H1 (cell line): ENCODE measurements around the gene ID2. TPM values are rescaled to one million over a fixed set of nuclear protein-coding genes. Genes with fewer than 3 reads are reported as not detected.

Experiments
- CTCF ChIA-PET: fragments of 300-600 bp; sonication (Branson Sonifier 250); formaldehyde crosslinking; loops from one replicate; lab custom pipeline; 2021; ENCODE audit not compliant: partially characterized antibody; lab: Charles Lee
- POLR2A ChIA-PET: fragments of 300-600 bp; sonication (Branson Sonifier 250); formaldehyde crosslinking; loops from one replicate; lab custom pipeline; 2021; ENCODE audit warnings: inconsistent platforms; ENCODE audit not compliant: partially characterized antibody; lab: Charles Lee
- DNase-seq, 2 experiments: peaks; one replicate each; pipeline versions ENCODE4 v3.0.0 to v3.0.0-alpha.2; 2010 to 2022; ENCODE audit warnings: low spot score in 2 of 2, low read depth in 1 of 2, mixed read lengths in 1 of 2
- FAIRE-seq: peaks from 2 replicates; lab custom pipeline; 2011; peaks lifted over from hg19 to GRCh38; lab: Jason Lieb, UNC
- H2AFZ ChIP-seq: 2 replicates; pipeline ENCODE4 v1.8.1; 2012; ENCODE audit warnings: low read length, inconsistent platforms
- H2AK5ac ChIP-seq: 2 replicates; pipeline ENCODE4 v1.6.1; 2013; ENCODE audit warnings: low read depth, low read length
- H2BK120ac ChIP-seq: replicated peaks from 2 replicates; pipeline ENCODE3; 2013; ENCODE audit warnings: low read depth, low read length, inconsistent platforms
- H2BK12ac ChIP-seq: 2 replicates; pipeline ENCODE4 v1.6.1; 2013; ENCODE audit warnings: low read depth, low read length
- H2BK15ac ChIP-seq: 2 replicates; pipeline ENCODE4 v1.6.1; 2013; ENCODE audit warnings: low read length
- H2BK20ac ChIP-seq: 2 replicates; pipeline ENCODE4 v1.6.1; 2013; ENCODE audit warnings: low read length
- H2BK5ac ChIP-seq: 2 replicates; pipeline ENCODE4 v1.6.1; 2013; ENCODE audit warnings: low read depth, low read length
- H3K14ac ChIP-seq: 2 replicates; pipeline ENCODE4 v1.6.1; 2013; ENCODE audit warnings: inconsistent platforms; ENCODE audit not compliant: insufficient read length
- H3K18ac ChIP-seq: 2 replicates; pipeline ENCODE4 v1.6.1; 2013; ENCODE audit warnings: low read length; ENCODE audit errors: extremely low read depth
- H3K23ac ChIP-seq: 2 replicates; pipeline ENCODE4 v1.6.1; 2013; ENCODE audit warnings: inconsistent platforms; ENCODE audit not compliant: insufficient read length
- H3K23me2 ChIP-seq: 2 replicates; pipeline ENCODE4 v1.6.1; 2013; ENCODE audit warnings: low read depth, low read length
- H3K27ac ChIP-seq: 2 replicates; pipeline ENCODE4 v1.6.1; 2011; ENCODE audit warnings: low read depth, low read length, inconsistent platforms
- H3K27me3 ChIP-seq, 4 experiments: replicated peaks in 1 of 4; 1 replicate in 1 of 4; 2 replicates in 3 of 4; pipeline versions ENCODE4 v1.6.1 to v1.8.1; 2011 to 2013; ENCODE audit warnings: low read length in 3 of 4, mild to moderate bottlenecking in 3 of 4, inconsistent platforms in 2 of 4, mixed read lengths in 2 of 4, moderate library complexity in 1 of 4; ENCODE audit not compliant: control insufficient read depth in 3 of 4, insufficient read depth in 3 of 4; ENCODE audit errors: extremely low read depth in 1 of 4
- H3K36me3 ChIP-seq, 4 experiments: 2 replicates each; pipeline versions ENCODE4 v1.6.1 to v1.8.1; 2011 to 2013; ENCODE audit warnings: mild to moderate bottlenecking in 4 of 4, low read length in 3 of 4, moderate library complexity in 2 of 4, control low read depth in 1 of 4, inconsistent platforms in 1 of 4; ENCODE audit not compliant: insufficient read depth in 4 of 4, control insufficient read depth in 2 of 4
- H3K4ac ChIP-seq: replicated peaks from 2 replicates; pipeline ENCODE3; 2013; ENCODE audit warnings: low read length, low read depth, mixed read lengths, inconsistent platforms; ENCODE audit not compliant: insufficient read length
- H3K4me1 ChIP-seq, 4 experiments: replicated peaks in 1 of 4; 1 replicate in 1 of 4; 2 replicates in 3 of 4; pipeline versions ENCODE4 v1.6.1 to v1.8.1; 2011 to 2013; ENCODE audit warnings: low read length in 3 of 4, inconsistent platforms in 2 of 4, mixed read lengths in 1 of 4; ENCODE audit not compliant: insufficient read depth in 4 of 4, control insufficient read depth in 3 of 4
- H3K4me2 ChIP-seq, 2 experiments: 2 replicates each; pipeline versions ENCODE4 v1.6.1 to v1.8.1; 2011 to 2013; ENCODE audit warnings: low read depth in 2 of 2, low read length in 2 of 2, control low read depth in 1 of 2, inconsistent platforms in 1 of 2, mild to moderate bottlenecking in 1 of 2; ENCODE audit not compliant: insufficient read depth in 1 of 2
- H3K4me3 ChIP-seq, 4 experiments: fragments of 200-600, 300-600 bp in 1 of 4; sonication (generic), shearing (Covaris generic), sonication (Bioruptor Twin) in 1 of 4; 2 replicates each; pipeline versions ENCODE4 v1.5.1 to v1.8.1; 2011 to 2016; ENCODE audit warnings: low read length in 4 of 4, low read depth in 3 of 4, control low read depth in 2 of 4, inconsistent platforms in 2 of 4, mild to moderate bottlenecking in 2 of 4, mixed read lengths in 1 of 4, moderate library complexity in 1 of 4; ENCODE audit not compliant: insufficient read depth in 2 of 4; ENCODE audit errors: extremely low read depth in 1 of 4
- H3K56ac ChIP-seq: replicated peaks from 2 replicates; pipeline ENCODE3; 2013; ENCODE audit warnings: low read depth, mild to moderate bottlenecking, mixed read lengths, low read length, inconsistent platforms; ENCODE audit not compliant: insufficient read length
- H3K79me1 ChIP-seq: 2 replicates; pipeline ENCODE4 v1.6.1; 2013; ENCODE audit warnings: low read depth, low read length, control low read depth
- H3K79me2 ChIP-seq, 2 experiments: 2 replicates each; pipeline versions ENCODE4 v1.6.1 to v1.8.1; 2012 to 2013; ENCODE audit warnings: low read length in 2 of 2, mild to moderate bottlenecking in 2 of 2, inconsistent platforms in 1 of 2; ENCODE audit not compliant: insufficient read depth in 2 of 2, control insufficient read depth in 1 of 2
- H3K9ac ChIP-seq, 4 experiments: replicated peaks in 1 of 4; 1 replicate in 1 of 4; 2 replicates in 3 of 4; pipeline versions ENCODE4 v1.6.1 to v1.8.1; 2011 to 2013; ENCODE audit warnings: low read depth in 3 of 4, low read length in 3 of 4, control low read depth in 2 of 4, mild to moderate bottlenecking in 2 of 4, moderate library complexity in 2 of 4, inconsistent platforms in 1 of 4; ENCODE audit errors: extremely low read depth in 1 of 4
- H3K9me3 ChIP-seq, 2 experiments: 2 replicates each; pipeline versions ENCODE4 v1.6.1 to v1.8.1; 2012 to 2013; ENCODE audit warnings: mild to moderate bottlenecking in 2 of 2, moderate library complexity in 2 of 2, control low read depth in 1 of 2, inconsistent platforms in 1 of 2, low read depth in 1 of 2, low read length in 1 of 2, mixed read lengths in 1 of 2; ENCODE audit not compliant: insufficient read depth in 2 of 2
- H4K20me1 ChIP-seq, 2 experiments: replicated peaks in 1 of 2; 2 replicates each; pipeline versions ENCODE3 to v1.8.1; 2011 to 2013; ENCODE audit warnings: inconsistent platforms in 2 of 2, low read length in 2 of 2, mild to moderate bottlenecking in 1 of 2; ENCODE audit not compliant: insufficient read depth in 2 of 2, control insufficient read depth in 1 of 2
- H4K5ac ChIP-seq: 2 replicates; pipeline ENCODE4 v1.6.1; 2013; ENCODE audit warnings: low read length, low read depth, mixed read lengths, inconsistent platforms; ENCODE audit not compliant: insufficient read length
- H4K8ac ChIP-seq: 2 replicates; pipeline ENCODE4 v1.8.0; 2013; ENCODE audit warnings: mild to moderate bottlenecking, moderate library complexity, low read length, inconsistent platforms; ENCODE audit not compliant: insufficient read depth; ENCODE audit errors: extremely low read depth
- H4K91ac ChIP-seq: replicated peaks from 2 replicates; pipeline ENCODE3; 2013; ENCODE audit warnings: low read length, mixed read lengths, inconsistent platforms; ENCODE audit not compliant: insufficient read length
- BACH1 ChIP-seq: IDR thresholded peaks from 2 replicates; pipeline ENCODE4 v1.6.1; 2012; ENCODE audit warnings: low read length, improper control_type of control experiment
- CBX5 ChIP-seq: fragments of 300-800, 300-1000 bp; sonication (generic); IDR thresholded peaks from 2 replicates; pipeline ENCODE4 v1.7.1; 2016; ENCODE audit warnings: antibody characterized with exemption, low read length, low read depth
- CEBPB ChIP-seq: IDR thresholded peaks from 2 replicates; pipeline ENCODE4 v1.6.1; 2012; ENCODE audit warnings: low read depth, low read length
- EP300 ChIP-seq, 2 experiments: IDR thresholded peaks; 1 replicate in 1 of 2; 2 replicates in 1 of 2; pipeline ENCODE4 v1.6.1; 2011 to 2012; ENCODE audit warnings: low read depth in 2 of 2, low read length in 2 of 2, mild to moderate bottlenecking in 2 of 2, borderline replicate concordance in 1 of 2, inconsistent platforms in 1 of 2, moderate library complexity in 1 of 2
- GTF2F1 ChIP-seq: IDR thresholded peaks from 2 replicates; pipeline ENCODE4 v1.6.1; 2012; ENCODE audit warnings: low read depth, low read length, improper control_type of control experiment, borderline replicate concordance
- KDM1A ChIP-seq: fragments of 200-600, 300-600 bp; sonication (generic); IDR thresholded peaks from 2 replicates; pipeline ENCODE4 v1.7.1; 2016; ENCODE audit warnings: mild to moderate bottlenecking, low read length, borderline replicate concordance
- PHF8 ChIP-seq: fragments of 200-600 bp; sonication (generic); conservative IDR thresholded peaks from 2 replicates; pipeline ENCODE4 v1.7.1; 2012; ENCODE audit warnings: low read depth, mild to moderate bottlenecking, inconsistent platforms, low read length, moderate library complexity
- POLR2AphosphoS5 ChIP-seq: IDR thresholded peaks from 2 replicates; pipeline ENCODE4 v1.6.1; 2011; ENCODE audit warnings: low read depth, low read length
- RAD21 ChIP-seq, 2 experiments: IDR thresholded peaks in 1 of 2; conservative IDR thresholded peaks in 1 of 2; 2 replicates each; pipeline ENCODE4 v1.6.1; 2011; ENCODE audit warnings: low read depth in 2 of 2, low read length in 2 of 2, improper control_type of control experiment in 1 of 2, inconsistent platforms in 1 of 2, mild to moderate bottlenecking in 1 of 2, moderate library complexity in 1 of 2
- SP4 ChIP-seq: IDR thresholded peaks from 2 replicates; pipeline ENCODE4 v1.6.1; 2012; ENCODE audit warnings: low read length, inconsistent platforms
- SUZ12 ChIP-seq: fragments of 200-600 bp; sonication (generic); IDR thresholded peaks from 2 replicates; pipeline ENCODE4 v1.6.1; 2012; ENCODE audit warnings: mild to moderate bottlenecking, inconsistent platforms, low read length, moderate library complexity, mixed read lengths
- TBP ChIP-seq: IDR thresholded peaks from 2 replicates; pipeline ENCODE4 v1.6.1; 2011; ENCODE audit warnings: low read depth, low read length, improper control_type of control experiment
- YY1 ChIP-seq: IDR thresholded peaks from 2 replicates; pipeline ENCODE4 v1.6.1; 2011; ENCODE audit warnings: low read depth, mild to moderate bottlenecking, low read length
- WGBS, 2 experiments: shearing (Covaris generic) in 1 of 2; methylation state at CpG; one replicate each; pipeline versions ENCODE4 v1.1.6 to v1.1.7; 2013 to 2015; ENCODE audit warnings: low lambda C conversion rate in 2 of 2, mixed read lengths in 2 of 2, inconsistent platforms in 1 of 2, low coverage in 1 of 2, missing lambda C conversion rate in 1 of 2; ENCODE audit not compliant: insufficient replicate concordance in 2 of 2, insufficient coverage in 1 of 2, insufficient read length in 1 of 2; ENCODE audit errors: extremely low coverage in 1 of 2, missing lambda C conversion rate in 1 of 2; 5-methylcytosine and 5-hydroxymethylcytosine counted together
- polyA plus RNA-seq, 7 experiments: library from polyadenylated mRNA; depleted of rRNA in 3 of 7; stranded (reverse) in 5 of 7; unstranded in 2 of 7; fragments of >200 nt in 5 of 7; fragments of 200-250 nt in 2 of 7; gene quantifications; 1 replicate in 5 of 7; 2 replicates in 1 of 7; 4 replicates in 1 of 7; pipeline versions ENCODE4 v1.2.1 to v1.2.3, GENCODE V29; 2011 to 2013; ENCODE audit warnings: missing spikeins in 2 of 7, mixed read lengths in 2 of 7
- total RNA-seq: library from RNA; stranded (reverse); fragmentation: NEBNext Ultra II Directional; extraction: Animal tissue kit (Norgen Biotek cat#: 25700); gene quantifications from 2 replicates; pipeline ENCODE4 v1.2.1, GENCODE V29; 2021
- TF ChIP-seq, protein P1 (sequence below): IDR thresholded peaks from 2 replicates; pipeline ENCODE4 v1.6.1; 2011; ENCODE audit warnings: low read length, improper control_type of control experiment

ID2 gene
- total and polyA plus RNA-seq, 2 of the 8 experiments (the other 6 are each of a cell fraction or from before 2014, with no cell fraction given) = 36.7 to 214 TPM

GRCh38 chr2:8732601-8733000, 50.7 kb downstream of the ID2 start:
- DNase-seq (no peak), FAIRE-seq (no peak)
- Histone ChIP-seq H3K23ac (no peak overlapping the region), H3K79me2 (no peaks in the 10 kb centered on the region), H3K79me1 (no peaks in the 10 kb centered on the region), H3K4me3 (no peak overlapping the region), H3K36me3 (peaks cover 3 to 23% (median 14%) of the 10 kb centered on the region in 4 experiments; a peak in 7 of 8 replicates), H3K4me1 (no peaks in the 10 kb centered on the region), H3K18ac (no peak overlapping the region), H3K14ac (no peak overlapping the region), H3K23me2 (no peaks in the 10 kb centered on the region), H4K91ac (no peak overlapping the region), H2BK15ac (no peak overlapping the region), H2AFZ (no peak overlapping the region), H2BK5ac (no peak overlapping the region), H4K20me1 (no peaks in the 10 kb centered on the region), H2BK120ac (no peak overlapping the region), H3K4ac (no peak overlapping the region), H2BK20ac (no peak overlapping the region), H4K8ac (no peak overlapping the region), H3K4me2 (no peak overlapping the region), H4K5ac (no peak overlapping the region), H2BK12ac (no peak overlapping the region), H3K56ac (no peak overlapping the region), H2AK5ac (no peak overlapping the region), H3K9ac (no peak overlapping the region), H3K9me3 (no peaks in the 10 kb centered on the region), H3K27me3 (no peaks in the 10 kb centered on the region), H3K27ac (no peak overlapping the region)
- CTCF ChIA-PET = interaction anchor here (0.9 kb wide), 1 partner anchor 10 kb away, joined by 4 read pairs; no protein-coding TSS in a partner anchor
- POLR2A ChIA-PET = no interaction called here
- WGBS, 2 experiments = 94% methylated on average over 10 of the region's 10 CpGs; no CpG with 5 or more reads in 1 of the 2 experiments
- TF ChIP-seq CBX5 = no peak
- TF ChIP-seq YY1 = no peak
- no peak for TF ChIP-seq GTF2F1
- TF ChIP-seq SUZ12 = no peak
- TF ChIP-seq, protein P1, sequence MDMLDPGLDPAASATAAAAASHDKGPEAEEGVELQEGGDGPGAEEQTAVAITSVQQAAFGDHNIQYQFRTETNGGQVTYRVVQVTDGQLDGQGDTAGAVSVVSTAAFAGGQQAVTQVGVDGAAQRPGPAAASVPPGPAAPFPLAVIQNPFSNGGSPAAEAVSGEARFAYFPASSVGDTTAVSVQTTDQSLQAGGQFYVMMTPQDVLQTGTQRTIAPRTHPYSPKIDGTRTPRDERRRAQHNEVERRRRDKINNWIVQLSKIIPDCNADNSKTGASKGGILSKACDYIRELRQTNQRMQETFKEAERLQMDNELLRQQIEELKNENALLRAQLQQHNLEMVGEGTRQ = no peak
- TF ChIP-seq KDM1A = no peak
- no peak for TF ChIP-seq PHF8
- no peak for TF ChIP-seq RAD21 (IDR thresholded peaks at IDR 0.05 in 1 of 2, conservative IDR thresholded peaks at IDR 0.05 in 1 of 2; ENCODE audit: low read depth in 2 of 2, low read length in 2 of 2)
- no peak for TF ChIP-seq CEBPB
- no peak for TF ChIP-seq SP4
- TF ChIP-seq TBP = no peak
- TF ChIP-seq EP300 (IDR thresholded peaks at IDR 0.05; ENCODE audit: borderline replicate concordance in 1 of 2, low read depth in 2 of 2, low read length in 2 of 2) = no peak
- TF ChIP-seq POLR2AphosphoS5 = no peak
- no peak for TF ChIP-seq BACH1
